NOMO-1 treated with DMSO at 0.1 percent for 48 hours (cell line): ENCODE measurements around the gene TGFBR2.

Experiments used
- DNase-seq: peaks from one replicate; lab custom pipeline; 2025; ENCODE audit not compliant: unreplicated experiment; lab: John Stamatoyannopoulos, UW

Gene TGFBR2

DNA sequence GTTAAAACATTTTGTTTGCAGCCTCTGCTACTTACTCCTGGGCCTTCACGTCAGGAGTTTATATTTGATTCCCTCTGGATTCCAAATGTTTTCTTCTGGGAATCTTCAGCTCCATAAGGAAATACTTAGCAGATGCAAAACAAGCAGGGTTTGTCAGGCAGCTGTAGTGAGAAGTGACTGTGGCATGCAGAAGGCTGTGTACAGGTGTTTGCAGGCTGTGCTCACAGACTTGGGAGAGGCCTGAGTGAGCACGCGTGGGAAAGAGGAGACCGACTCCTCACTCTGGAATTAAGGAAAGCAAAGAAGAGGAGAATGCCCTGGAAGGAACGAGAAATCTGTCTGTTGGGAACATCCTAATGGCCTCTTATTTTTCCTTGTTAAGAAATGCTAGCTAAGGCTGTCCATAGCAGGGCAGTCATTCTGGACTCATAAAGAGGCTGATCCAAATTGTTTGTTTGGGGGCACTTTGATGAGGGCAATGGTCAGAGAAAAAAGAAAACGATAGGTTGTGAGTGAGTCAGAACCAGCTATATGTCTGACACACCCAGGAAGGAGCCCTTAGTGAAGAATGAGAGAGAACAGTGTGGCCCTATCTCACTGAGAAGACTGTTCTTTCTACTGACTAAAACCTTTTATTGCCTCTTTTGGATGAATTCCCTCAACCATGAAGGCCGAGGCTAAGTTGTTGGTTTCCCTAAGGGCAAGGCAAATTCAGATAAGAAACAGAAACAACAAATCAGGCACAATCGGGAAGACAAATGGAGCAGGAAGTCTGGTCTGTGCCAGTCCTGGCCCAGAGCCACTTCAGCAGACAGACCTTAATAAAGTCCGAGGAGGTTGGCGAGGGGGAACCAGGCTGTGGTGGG lies 82.6 kb downstream of the TGFBR2 start:
- no peak for DNase-seq

DNA sequence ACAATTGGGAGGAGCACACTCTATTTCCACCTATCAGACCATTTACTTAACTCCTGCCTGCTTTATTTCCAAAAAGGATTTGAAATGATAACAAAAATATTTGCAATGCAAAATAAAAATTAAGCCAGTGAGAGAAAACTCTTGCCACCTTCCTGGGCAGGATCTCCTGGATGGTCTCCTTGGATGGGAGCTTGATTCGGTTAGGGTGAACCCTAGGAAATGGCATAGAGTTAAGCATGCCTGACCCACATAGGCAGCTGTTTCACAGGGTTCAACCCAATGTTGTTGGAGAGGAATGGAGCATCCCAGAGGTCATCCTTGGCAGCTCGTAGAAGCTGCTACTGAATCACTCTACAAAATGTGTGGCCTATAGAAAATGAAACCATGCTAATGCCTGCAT lies 83.8 kb downstream of the TGFBR2 start:
- no peak for DNase-seq

DNA sequence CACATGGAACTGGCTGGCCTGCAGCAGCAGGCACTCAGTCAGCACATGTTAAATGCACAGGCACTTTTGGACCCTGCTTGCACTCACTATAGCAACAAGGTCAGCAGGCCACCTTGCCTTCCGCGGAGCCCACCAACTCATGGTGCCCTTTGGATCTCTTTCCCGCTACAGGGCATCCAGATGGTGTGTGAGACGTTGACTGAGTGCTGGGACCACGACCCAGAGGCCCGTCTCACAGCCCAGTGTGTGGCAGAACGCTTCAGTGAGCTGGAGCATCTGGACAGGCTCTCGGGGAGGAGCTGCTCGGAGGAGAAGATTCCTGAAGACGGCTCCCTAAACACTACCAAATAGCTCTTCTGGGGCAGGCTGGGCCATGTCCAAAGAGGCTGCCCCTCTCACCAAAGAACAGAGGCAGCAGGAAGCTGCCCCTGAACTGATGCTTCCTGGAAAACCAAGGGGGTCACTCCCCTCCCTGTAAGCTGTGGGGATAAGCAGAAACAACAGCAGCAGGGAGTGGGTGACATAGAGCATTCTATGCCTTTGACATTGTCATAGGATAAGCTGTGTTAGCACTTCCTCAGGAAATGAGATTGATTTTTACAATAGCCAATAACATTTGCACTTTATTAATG lies 85.0 kb downstream of the TGFBR2 start:
- DNase-seq, result no peak

DNA sequence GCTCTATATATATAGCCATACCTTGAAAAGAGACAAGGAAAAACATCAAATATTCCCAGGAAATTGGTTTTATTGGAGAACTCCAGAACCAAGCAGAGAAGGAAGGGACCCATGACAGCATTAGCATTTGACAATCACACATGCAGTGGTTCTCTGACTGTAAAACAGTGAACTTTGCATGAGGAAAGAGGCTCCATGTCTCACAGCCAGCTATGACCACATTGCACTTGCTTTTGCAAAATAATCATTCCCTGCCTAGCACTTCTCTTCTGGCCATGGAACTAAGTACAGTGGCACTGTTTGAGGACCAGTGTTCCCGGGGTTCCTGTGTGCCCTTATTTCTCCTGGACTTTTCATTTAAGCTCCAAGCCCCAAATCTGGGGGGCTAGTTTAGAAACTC lies 85.5 kb downstream of the TGFBR2 start:
- DNase-seq, result no peak

DNA sequence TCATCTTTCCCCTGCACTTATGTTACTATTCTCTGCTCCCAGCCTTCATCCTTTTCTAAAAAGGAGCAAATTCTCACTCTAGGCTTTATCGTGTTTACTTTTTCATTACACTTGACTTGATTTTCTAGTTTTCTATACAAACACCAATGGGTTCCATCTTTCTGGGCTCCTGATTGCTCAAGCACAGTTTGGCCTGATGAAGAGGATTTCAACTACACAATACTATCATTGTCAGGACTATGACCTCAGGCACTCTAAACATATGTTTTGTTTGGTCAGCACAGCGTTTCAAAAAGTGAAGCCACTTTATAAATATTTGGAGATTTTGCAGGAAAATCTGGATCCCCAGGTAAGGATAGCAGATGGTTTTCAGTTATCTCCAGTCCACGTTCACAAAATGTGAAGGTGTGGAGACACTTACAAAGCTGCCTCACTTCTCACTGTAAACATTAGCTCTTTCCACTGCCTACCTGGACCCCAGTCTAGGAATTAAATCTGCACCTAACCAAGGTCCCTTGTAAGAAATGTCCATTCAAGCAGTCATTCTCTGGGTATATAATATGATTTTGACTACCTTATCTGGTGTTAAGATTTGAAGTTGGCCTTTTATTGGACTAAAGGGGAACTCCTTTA lies 86.2 kb downstream of the TGFBR2 start:
- no peak for DNase-seq

DNA sequence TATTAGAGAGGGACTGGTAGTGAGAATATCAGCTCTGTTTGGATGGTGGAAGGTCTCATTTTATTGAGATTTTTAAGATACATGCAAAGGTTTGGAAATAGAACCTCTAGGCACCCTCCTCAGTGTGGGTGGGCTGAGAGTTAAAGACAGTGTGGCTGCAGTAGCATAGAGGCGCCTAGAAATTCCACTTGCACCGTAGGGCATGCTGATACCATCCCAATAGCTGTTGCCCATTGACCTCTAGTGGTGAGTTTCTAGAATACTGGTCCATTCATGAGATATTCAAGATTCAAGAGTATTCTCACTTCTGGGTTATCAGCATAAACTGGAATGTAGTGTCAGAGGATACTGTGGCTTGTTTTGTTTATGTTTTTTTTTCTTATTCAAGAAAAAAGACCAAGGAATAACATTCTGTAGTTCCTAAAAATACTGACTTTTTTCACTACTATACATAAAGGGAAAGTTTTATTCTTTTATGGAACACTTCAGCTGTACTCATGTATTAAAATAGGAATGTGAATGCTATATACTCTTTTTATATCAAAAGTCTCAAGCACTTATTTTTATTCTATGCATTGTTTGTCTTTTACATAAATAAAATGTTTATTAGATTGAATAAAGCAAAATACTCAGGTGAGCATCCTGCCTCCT lies 87.2 kb downstream of the TGFBR2 start:
- DNase-seq, result peak; percentile 61

DNA sequence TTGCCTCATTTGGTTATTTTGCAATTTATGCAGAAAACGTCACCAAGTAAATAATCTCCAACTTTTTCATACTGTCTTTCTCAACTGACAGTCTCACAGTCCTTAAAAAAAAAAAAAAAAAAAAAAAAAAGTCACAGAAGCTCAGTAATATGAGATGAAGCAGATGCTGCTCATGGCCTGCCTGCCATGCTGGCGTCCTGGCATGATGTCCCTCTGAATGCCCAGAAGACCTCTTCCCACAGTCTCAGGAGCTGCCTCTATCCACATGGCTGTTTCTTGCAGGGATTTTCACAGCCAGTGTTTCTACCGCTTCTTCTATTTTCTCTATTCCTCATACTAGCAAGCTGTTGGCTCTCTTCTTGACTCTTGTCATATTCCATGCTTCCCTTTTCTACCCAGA lies 87.7 kb downstream of the TGFBR2 start:
- DNase-seq, result no peak

DNA sequence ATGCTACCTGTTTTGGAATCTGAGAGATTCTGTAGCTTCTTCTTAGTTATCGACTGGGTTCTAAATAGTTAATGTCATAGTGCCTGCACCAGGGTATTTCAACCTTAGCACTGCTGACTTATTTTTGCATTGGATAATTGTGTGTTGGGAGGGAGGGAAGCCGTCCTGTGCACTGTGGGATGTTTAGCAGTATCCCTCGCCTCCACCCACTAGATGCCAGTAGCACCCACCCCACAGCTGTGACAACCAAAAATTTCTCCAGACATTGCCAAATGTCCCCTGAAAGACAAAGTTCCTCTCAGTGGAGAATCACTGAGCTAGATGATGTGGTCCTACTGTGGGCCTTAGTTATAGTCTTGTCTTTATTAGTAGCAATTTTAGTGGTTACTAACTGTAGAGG lies 88.3 kb downstream of the TGFBR2 start:
- DNase-seq, result no peak

DNA sequence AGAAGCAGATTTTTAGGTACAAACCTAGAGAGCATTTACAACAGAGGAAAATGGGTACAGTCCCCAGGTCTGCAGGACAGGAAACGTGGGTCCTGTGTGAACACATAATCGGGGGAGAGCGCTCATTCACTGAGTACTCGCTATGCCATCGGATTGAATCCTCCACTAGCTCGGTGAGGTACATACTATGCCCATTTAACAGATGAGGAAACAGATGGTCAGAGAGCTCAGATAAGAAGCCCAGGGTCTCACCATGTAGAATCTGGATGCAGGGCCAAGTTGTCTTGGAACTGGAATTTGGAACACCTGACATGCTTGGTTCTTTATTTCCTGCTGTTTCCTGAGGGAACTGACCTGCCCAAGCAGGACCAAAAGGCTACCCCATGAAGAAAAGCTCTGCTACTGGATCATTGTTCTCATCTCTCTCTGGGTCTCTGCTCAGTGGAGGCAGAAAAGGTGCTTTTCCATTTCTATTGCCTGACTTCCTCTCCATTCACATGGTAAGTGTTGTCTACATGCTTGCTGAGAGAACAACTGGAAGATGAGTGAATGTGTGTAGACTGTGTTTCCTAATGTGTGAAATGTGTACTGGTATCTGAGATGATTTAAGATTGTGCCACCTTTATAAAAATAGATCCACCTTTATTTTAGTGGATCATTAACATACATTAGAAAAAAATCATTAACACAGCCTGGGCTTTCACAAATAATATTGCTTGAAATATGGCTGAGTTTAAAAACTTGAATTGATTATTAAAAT lies 89.1 kb downstream of the TGFBR2 start:
- DNase-seq, result no peak

DNA sequence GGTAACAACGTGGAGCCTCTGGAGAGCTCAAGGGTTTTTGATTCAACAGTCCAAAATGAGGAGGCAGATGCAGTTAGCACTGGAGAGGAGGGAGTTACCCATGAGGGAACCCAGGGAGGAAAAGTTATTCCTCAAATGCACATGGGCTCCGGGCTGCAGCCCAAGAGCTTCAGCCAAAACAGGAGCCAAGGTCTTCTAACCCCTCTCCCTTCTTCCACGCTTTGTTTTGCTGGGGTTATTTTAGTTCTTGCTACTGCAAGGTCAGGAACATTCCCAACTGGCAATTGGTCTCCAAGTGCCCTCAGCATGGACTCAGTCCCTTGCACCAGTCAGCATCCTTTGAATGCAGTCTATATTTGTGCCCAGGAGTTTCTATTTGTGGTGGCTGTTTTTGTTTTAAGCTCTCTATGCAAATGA lies 90.0 kb downstream of the TGFBR2 start:
- DNase-seq, result no peak

DNA sequence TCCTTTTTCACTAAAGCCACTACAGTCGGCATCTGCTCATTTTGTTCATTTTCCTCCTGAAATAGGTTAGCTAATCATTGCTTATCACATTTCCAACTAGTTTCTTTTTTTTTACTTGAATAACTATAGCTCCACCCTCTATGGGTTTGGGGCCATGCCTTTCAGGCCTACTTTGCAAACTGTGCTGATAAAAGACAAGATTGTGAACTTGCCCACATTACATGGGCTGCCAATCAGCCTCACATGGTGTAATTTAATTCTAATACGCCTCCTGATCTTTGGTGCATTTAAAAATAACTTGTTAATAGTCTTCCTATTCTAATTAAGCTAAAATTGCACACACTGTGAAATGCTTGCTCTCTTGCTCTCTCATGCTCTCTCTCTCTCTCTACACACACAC lies 90.5 kb downstream of the TGFBR2 start:
- no peak for DNase-seq

DNA sequence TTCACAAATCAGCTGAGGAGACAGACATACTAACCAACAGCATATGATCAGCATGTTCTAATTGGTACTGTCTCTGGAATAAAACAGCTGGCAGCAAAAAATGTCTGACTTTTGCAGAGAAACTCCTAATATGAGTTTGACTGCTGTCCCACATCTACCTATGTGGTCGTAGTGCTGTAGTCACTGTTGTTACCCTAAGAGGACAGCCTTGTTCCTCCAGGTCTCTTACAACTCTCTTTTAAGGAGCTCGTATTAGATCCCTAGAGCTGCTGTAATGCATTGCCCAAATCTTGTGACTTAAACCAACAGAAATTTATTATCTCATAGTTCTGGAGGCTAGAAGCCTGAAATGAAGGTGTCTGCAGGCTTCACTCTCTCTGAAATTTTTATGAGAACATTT lies 92.1 kb downstream of the TGFBR2 start:
- no peak for DNase-seq

DNA sequence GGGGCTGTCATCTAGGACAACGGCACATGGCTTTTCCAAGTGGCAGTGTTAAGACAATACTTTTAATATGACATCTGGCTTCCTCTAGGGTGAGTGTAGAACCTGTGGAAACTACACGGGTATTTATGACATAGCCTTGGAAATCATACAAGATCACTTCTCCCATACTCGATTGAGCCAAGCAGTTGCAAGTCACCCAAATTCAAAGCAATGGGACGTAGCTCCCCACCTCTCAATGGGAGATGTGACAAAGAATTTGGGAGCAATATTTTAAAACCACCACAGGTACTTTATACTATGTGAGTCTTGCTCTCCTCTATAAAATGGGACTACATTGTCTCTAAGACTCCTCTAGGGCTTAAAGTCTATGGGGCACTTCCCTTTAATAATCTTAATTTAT lies 93.5 kb downstream of the TGFBR2 start:
- no peak for DNase-seq

DNA sequence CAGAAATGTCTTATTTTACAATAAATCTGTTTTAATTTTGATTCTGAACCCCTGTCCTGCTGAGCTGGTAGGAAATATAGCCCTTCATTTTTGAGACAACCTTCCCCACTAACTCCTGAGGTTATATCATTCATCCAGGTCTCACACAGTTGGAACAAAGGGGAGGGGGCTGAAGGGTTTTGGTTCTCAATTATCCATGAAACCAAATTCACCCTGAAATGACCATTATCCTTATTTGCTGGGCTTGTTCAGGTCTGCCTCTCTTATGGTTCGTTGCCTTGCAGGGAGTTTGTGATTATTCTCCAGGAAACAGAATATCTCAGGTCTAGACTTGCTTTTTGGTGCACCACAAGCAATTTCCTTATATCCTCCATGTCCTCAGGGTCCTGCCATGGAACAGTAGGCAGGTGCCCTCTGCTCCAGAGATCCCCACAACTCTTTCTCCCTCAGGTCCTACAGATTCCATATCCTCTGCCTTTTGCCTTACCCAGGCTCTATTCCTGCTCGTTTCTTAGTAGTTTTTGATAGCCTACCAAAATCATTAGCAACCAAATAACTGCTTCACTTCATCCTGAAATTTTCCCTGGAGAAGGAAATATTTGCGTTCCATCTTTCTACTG lies 94.4 kb downstream of the TGFBR2 start:
- no peak for DNase-seq

DNA sequence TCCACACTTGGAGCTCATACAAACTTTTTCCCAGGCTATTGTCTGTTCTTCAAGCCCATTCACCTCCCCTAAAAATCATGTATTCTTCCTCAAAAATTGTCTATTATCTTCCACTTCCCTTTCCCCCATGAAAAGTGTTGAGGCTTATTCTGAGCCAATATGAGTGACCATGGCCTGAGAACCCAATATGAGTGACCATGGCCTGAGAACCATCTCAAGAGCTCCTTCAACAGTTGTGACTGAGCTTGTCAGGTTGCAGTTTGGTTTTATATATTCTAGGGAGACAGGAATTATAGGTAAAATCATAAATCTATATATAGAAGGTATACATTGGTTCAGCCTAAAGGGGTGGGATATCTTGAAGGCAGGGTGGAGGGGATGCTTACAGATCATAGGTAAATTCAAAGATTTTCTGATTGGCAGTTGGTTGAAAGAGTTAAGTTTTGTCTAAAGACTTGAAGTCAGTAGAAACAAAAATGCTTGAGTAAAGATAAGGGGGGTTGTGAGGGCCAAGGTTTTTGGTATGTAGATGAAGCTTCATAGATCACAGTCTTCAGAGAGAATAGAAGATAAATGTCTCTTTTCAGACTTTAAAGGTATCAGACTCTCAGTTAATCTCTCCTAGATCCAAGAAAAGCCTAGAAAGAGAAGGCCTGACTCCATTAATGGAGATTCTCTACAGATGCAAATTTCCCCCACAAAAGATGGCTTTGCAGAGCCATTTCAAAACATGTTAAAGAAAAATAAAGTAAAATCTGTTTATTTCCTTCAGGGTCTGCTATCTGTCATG lies 95.8 kb downstream of the TGFBR2 start:
- no peak for DNase-seq

DNA sequence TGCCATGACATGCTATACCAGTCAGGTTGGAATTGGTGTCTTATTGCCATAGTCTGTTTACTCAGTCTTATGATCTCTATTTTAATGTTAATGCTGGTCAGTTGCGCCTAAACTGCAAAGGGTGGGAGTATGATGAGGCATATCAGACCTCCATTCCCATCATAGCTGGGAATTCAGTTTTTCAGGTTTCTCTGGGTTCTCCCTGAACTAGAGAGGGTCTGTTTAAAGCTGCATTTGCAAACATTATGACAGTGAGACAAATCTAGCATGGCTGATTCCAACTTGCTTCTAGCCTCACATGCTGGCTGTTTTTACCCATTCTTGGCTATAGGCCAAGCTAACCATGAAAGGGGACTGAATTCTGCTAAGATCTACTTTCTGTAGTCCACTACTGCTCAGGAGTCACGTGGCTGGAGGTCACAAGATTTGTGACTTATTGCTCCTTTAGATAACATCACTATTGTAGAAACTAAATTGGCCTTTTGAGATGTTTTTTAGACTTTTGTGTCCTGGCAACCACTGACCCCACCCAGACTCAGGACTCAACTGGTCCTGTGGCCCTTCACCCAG lies 96.5 kb downstream of the TGFBR2 start:
- DNase-seq, result no peak

DNA sequence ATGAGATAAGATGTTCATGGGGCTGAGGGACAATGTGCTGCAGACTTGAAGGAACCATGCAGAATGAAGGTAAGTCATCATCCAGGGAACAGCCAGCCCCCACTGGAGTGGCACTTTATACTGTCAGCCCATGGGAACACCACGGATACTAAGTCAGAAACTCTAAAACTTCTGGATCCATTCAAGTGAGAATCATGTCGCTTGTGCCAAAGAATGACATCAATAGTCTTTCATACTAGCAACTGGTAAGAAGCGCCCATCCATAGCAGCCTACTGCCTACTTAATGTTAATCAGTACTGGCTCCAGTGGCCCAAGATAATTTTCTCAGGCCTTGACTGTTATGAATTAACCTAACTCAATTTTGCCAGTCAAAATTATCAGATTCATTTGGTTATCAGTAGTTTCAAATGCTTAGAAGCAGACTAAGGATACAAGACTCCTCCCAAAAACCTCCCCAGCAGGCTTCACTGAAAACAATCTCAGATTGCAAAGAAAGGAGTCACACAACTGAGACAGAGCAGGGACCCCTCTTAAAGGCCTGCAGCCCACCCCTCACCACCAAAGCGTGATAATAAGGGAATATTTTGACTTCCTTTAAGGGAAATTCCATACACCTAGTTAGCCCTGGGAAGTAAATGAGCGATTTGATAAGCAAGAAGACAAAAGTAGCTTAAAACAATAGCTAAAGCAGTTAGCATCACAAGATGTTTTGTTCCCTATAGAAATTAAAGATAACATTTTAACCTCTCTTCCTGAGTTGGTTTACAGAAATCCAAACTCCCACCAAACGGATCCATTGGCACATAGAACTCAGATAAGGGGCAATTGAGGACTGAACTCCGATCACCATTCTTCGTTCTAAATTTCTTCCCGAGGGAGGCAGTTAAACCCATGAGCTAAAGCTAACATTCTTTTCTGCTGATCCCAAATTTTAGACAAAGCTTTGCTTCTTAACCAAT lies 98.8 kb downstream of the TGFBR2 start:
- no peak for DNase-seq

DNA sequence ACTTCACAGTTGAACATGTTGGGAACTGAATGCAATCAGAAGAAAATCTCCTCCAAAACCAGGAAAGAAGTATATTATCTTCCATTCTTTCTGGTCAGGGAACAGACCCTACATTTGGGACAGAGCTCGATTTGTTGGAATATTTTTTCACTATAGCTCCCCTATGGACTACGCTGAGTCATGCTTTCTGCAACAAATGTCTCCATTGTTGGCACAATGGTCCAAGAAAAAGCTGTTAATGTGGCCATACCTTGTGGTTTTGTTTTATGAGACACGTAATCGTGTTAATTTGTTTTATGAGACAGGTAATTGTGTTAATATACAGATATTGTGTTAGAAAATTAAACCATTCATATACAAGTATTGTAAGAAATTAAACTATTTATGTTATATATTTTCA lies 101.4 kb downstream of the TGFBR2 start:
- DNase-seq, result no peak
